Spleen (tissue), 7 donors: Measurements from ENCODE around the gene MYO18A.

Experiments used
- CTCF ChIP-seq, 11 experiments: fragments of 200-600 bp in 7 of 11; fragments of 450-650 bp in 4 of 11; sonication (generic) in 4 of 11; IDR thresholded peaks in 8 of 11; conservative IDR thresholded peaks in 3 of 11; 1 replicate in 7 of 11; 2 replicates in 4 of 11; pipeline versions ENCODE4 v1.4.0 to v1.8.0; 2016 to 2021; ENCODE audit warnings: antibody characterized with exemption in 11 of 11, inconsistent platforms in 4 of 11, mild to moderate bottlenecking in 1 of 11
- POLR2AphosphoS5 ChIP-seq, 3 donors: sonication (generic); formaldehyde crosslinking; IDR thresholded peaks; one replicate each; pipeline ENCODE4 v1.5.1; 2017; ENCODE audit warnings: antibody characterized with exemption in 3 of 3
- donor health status: DM: no; HTN: no; CAD: no; lungs with moderate emphysema.
- donor health status: DM: no; HTN: no; CAD: no.
- donor health status: DM: no; HTN: no; CAD: no.

- TF ChIP-seq CTCF (IDR thresholded peaks at IDR 0.05 in 8 of 11, conservative IDR thresholded peaks at IDR 0.05 in 3 of 11) (no peak), POLR2AphosphoS5 (IDR thresholded peaks at IDR 0.05) (no peak)
Measured at GRCh38 chr17:29120433-29120832, 59.8 kb downstream of the MYO18A start.
